Occipital lobe (tissue), 2 donors: Measurements from ENCODE around the gene SURF4. TPM values are rescaled to one million over a fixed set of nuclear protein-coding genes. Genes with fewer than 3 reads are reported as not detected.

Experiments
- small RNA-seq: library from RNA; depleted of rRNA; stranded (forward); fragments of <200 nt; gene quantifications from one replicate; pipeline ENCODE3, GENCODE V24; 2014
- total RNA-seq: library from RNA; depleted of rRNA; stranded (reverse); fragments of >200 nt; gene quantifications from one replicate; pipeline ENCODE4 v1.2.3, GENCODE V29; 2014

SURF4 gene
- total RNA-seq, 1 donor from 2014 or later: 88.6 TPM

Small RNAs within 50 kb of the gene (small RNA-seq; reads per million reads assigned to genes)
- gene RF00019: not detected
- not detected for gene SNORD24
- gene SNORD36A: not detected
- gene SNORD36B: not detected
- not detected for gene SNORD36C

Other genes starting within 250 kb of the SURF4 start
- 8.1 TPM for gene GBGT1, start 212.1 kb downstream of the SURF4 start, total RNA-seq
- gene OBP2B, start 166.8 kb downstream of the SURF4 start, total RNA-seq: not detected
- gene ABO, start 100.9 kb downstream of the SURF4 start, total RNA-seq: under 0.01 TPM
- gene SURF6, start 39.9 kb downstream of the SURF4 start, total RNA-seq: 14.7 TPM
- gene MED22, start 27.9 kb downstream of the SURF4 start, total RNA-seq: 17.9 TPM
- 1,058 TPM for gene RPL7A, start 27.8 kb downstream of the SURF4 start, total RNA-seq
- 11.1 TPM for gene SURF1, start 19.6 kb downstream of the SURF4 start, total RNA-seq
- 9.7 TPM for gene SURF2, start 19.5 kb downstream of the SURF4 start, total RNA-seq
- 1.6 TPM for gene STKLD1, start 306 bp upstream of the SURF4 start, total RNA-seq
- 15.1 TPM for gene REXO4, start 42.0 kb upstream of the SURF4 start, total RNA-seq
- gene ADAMTS13, start 46.3 kb upstream of the SURF4 start, total RNA-seq: 2.2 TPM
- 19.0 TPM for gene CACFD1, start 83.9 kb upstream of the SURF4 start, total RNA-seq
- gene SLC2A6, start 103.0 kb upstream of the SURF4 start, total RNA-seq: 17.2 TPM
- gene MYMK, start 148.9 kb upstream of the SURF4 start, total RNA-seq: not detected
- 3.3 TPM for gene ADAMTSL2, start 158.6 kb upstream of the SURF4 start, total RNA-seq
- 16.5 TPM for gene FAM163B, start 233.3 kb upstream of the SURF4 start, total RNA-seq